Measurements from ENCODE around the gene CRTC3. TPM values are rescaled to one million over a fixed set of nuclear protein-coding genes. Genes with fewer than 3 reads are reported as not detected.
"Not testable (repeated sequence)": the region's sequence is repeated elsewhere in the genome, so short reads cannot be mapped to it uniquely, and the experiment has no call there.

CRTC3 gene
- total RNA-seq, 1 experiment from 2014 or later: 12.0 TPM

- no peak for DNase-seq (ENCODE audit: low read depth)
Measured at GRCh38 chr15:90624278-90624981, 94.7 kb downstream of the CRTC3 start.

GRCh38 chr15:90625037-90625436 lies 95.3 kb downstream of the CRTC3 start:
- no peak for DNase-seq (ENCODE audit: low read depth)

GRCh38 chr15:90629217-90629616 lies 99.5 kb downstream of the CRTC3 start:
- no peak for DNase-seq (ENCODE audit: low read depth)

- DNase-seq (ENCODE audit: low read depth): no peak
Measured at GRCh38 chr15:90633360-90633759, 103.6 kb downstream of the CRTC3 start.

- DNase-seq (ENCODE audit: low read depth): not testable (repeated sequence)
Measured at GRCh38 chr15:90636993-90637392, 107.3 kb downstream of the CRTC3 start.

GRCh38 chr15:90637693-90638092 lies 108.0 kb downstream of the CRTC3 start:
- DNase-seq (ENCODE audit: low read depth): no peak

- DNase-seq (ENCODE audit: low read depth): no peak
Measured at GRCh38 chr15:90638201-90638691, 108.5 kb downstream of the CRTC3 start.

GRCh38 chr15:90638963-90639362 lies 109.2 kb downstream of the CRTC3 start:
- DNase-seq (ENCODE audit: low read depth): no peak

GRCh38 chr15:90640862-90641261 lies 111.1 kb downstream of the CRTC3 start:
- DNase-seq (ENCODE audit: low read depth): no peak

- no peak for DNase-seq (ENCODE audit: low read depth)
Measured at GRCh38 chr15:90641581-90642463, 112.1 kb downstream of the CRTC3 start.

- no peak for DNase-seq (ENCODE audit: low read depth)
Measured at GRCh38 chr15:90642464-90643300, 113.0 kb downstream of the CRTC3 start.

- DNase-seq (ENCODE audit: low read depth): no peak
Measured at GRCh38 chr15:90643301-90643632, 113.5 kb downstream of the CRTC3 start.

GRCh38 chr15:90644526-90644925 lies 114.8 kb downstream of the CRTC3 start:
- DNase-seq (ENCODE audit: low read depth): no peak

- DNase-seq (ENCODE audit: low read depth): no peak
Measured at GRCh38 chr15:90644952-90645725, 115.4 kb downstream of the CRTC3 start.

- no peak for DNase-seq (ENCODE audit: low read depth)
Measured at GRCh38 chr15:90645873-90646575, 116.3 kb downstream of the CRTC3 start.

- DNase-seq (ENCODE audit: low read depth): no peak
Measured at GRCh38 chr15:90646662-90647305, 117.1 kb downstream of the CRTC3 start.

- DNase-seq (ENCODE audit: low read depth): no peak
Measured at GRCh38 chr15:90647326-90647725, 117.6 kb downstream of the CRTC3 start.

GRCh38 chr15:90648137-90649070 lies 118.7 kb downstream of the CRTC3 start:
- DNase-seq (ENCODE audit: low read depth): peak; percentile 80
